AG04449 (cell line): Measurements from ENCODE around the gene ACER3.

ENCODE experiments used
- CTCF ChIA-PET: fragments of 350-600 bp; formaldehyde crosslinking; extraction: SDS; loops from one replicate; lab custom pipeline; 2021; ENCODE audit warnings: antibody characterized with exemption; lab: Yijun Ruan, JAX
- POLR2A ChIA-PET: fragments of 400-600, 350-600 bp; formaldehyde crosslinking; extraction: SDS; loops from one replicate; lab custom pipeline; 2020; ENCODE audit warnings: antibody characterized with exemption, inconsistent platforms; lab: Yijun Ruan, JAX
- DNase-seq: peaks from one replicate; pipeline ENCODE4 v3.0.0-alpha.2; 2010; ENCODE audit warnings: low read depth, low spot score
- H3K4me3 ChIP-seq: 2 replicates; pipeline ENCODE4 v1.5.1; 2011; ENCODE audit warnings: low read depth, mild to moderate bottlenecking, control low read depth, low read length
- TF ChIP-seq, protein P1 (sequence below): IDR thresholded peaks from one replicate; pipeline ENCODE4 v1.5.1; 2011; ENCODE audit warnings: mild to moderate bottlenecking, moderate library complexity, low read length, control low read depth, inconsistent platforms; ENCODE audit not compliant: insufficient read depth; ENCODE audit errors: missing control alignments

ACER3 gene

GRCh38 chr11:76835928-76836612 lies 24.6 kb upstream of the ACER3 start:
- CTCF ChIA-PET, result interaction anchor here (0.9 to 2.4 kb wide), 3 partner anchors 8 to 31 kb away, joined by 3 to 16 read pairs (median 8); no protein-coding TSS in a partner anchor
- DNase-seq, result no peak
- POLR2A ChIA-PET, result interaction anchor here (0.5 to 0.6 kb wide), 2 partner anchors 19 to 200 kb away, joined by 3 to 4 read pairs; no protein-coding TSS in a partner anchor
- H3K4me3 ChIP-seq, result no peak overlapping the region
- TF ChIP-seq, protein P1, sequence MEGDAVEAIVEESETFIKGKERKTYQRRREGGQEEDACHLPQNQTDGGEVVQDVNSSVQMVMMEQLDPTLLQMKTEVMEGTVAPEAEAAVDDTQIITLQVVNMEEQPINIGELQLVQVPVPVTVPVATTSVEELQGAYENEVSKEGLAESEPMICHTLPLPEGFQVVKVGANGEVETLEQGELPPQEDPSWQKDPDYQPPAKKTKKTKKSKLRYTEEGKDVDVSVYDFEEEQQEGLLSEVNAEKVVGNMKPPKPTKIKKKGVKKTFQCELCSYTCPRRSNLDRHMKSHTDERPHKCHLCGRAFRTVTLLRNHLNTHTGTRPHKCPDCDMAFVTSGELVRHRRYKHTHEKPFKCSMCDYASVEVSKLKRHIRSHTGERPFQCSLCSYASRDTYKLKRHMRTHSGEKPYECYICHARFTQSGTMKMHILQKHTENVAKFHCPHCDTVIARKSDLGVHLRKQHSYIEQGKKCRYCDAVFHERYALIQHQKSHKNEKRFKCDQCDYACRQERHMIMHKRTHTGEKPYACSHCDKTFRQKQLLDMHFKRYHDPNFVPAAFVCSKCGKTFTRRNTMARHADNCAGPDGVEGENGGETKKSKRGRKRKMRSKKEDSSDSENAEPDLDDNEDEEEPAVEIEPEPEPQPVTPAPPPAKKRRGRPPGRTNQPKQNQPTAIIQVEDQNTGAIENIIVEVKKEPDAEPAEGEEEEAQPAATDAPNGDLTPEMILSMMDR, result no peak

GRCh38 chr11:76836613-76837291 lies 24.0 kb upstream of the ACER3 start:
- CTCF ChIA-PET, result interaction anchor here (2.0 to 2.4 kb wide), 2 partner anchors 29 to 31 kb away, joined by 8 to 16 read pairs; no protein-coding TSS in a partner anchor

GRCh38 chr11:76837696-76838677 lies 22.7 kb upstream of the ACER3 start:
- CTCF ChIA-PET, result interaction anchor here (1.3 to 1.6 kb wide), 3 partner anchors 31 to 104 kb away, joined by 3 to 5 read pairs (median 4); no protein-coding TSS in a partner anchor
- POLR2A ChIA-PET, result no interaction called here
- DNase-seq, result no peak

More at GRCh38 chr11:76836613-76837291, 24.0 kb upstream of the ACER3 start:
- POLR2A ChIA-PET, result interaction anchor here (0.5 kb wide), 1 partner anchor 19 kb away, joined by 4 read pairs; no protein-coding TSS in a partner anchor
- H3K4me3 ChIP-seq, result no peak overlapping the region
- TF ChIP-seq, protein P1, result no peak
- no peak for DNase-seq

GRCh38 chr11:76838678-76839068 lies 22.0 kb upstream of the ACER3 start:
- POLR2A ChIA-PET, result no interaction called here
- CTCF ChIA-PET, result interaction anchor here (1.3 to 1.6 kb wide), 3 partner anchors 31 to 105 kb away, joined by 3 to 5 read pairs (median 4); no protein-coding TSS in a partner anchor
- no peak overlapping the region for H3K4me3 ChIP-seq
- TF ChIP-seq, protein P1, result peak; percentile 49
- DNase-seq, result no peak

More at GRCh38 chr11:76837696-76838677, 22.7 kb upstream of the ACER3 start:
- TF ChIP-seq, protein P1, result no peak
- H3K4me3 ChIP-seq, result no peak overlapping the region

- ChIA-PET POLR2A (no interaction called here), CTCF (interaction anchor here (1.6 kb wide), 1 partner anchor 106 kb away, joined by 4 read pairs; no protein-coding TSS in a partner anchor)
- TF ChIP-seq, protein P1, result no peak
- no peak for DNase-seq
- H3K4me3 ChIP-seq, result no peak overlapping the region
These were observed 21.4 kb upstream of the ACER3 start for GRCh38 chr11:76839311-76839710.
